ENCODE measurements around the gene STON2. TPM values are rescaled to one million over a fixed set of nuclear protein-coding genes. Genes with fewer than 3 reads are reported as not detected.

Gene STON2
- total RNA-seq, 1 experiment from 2014 or later = 12.3 TPM

DNA sequence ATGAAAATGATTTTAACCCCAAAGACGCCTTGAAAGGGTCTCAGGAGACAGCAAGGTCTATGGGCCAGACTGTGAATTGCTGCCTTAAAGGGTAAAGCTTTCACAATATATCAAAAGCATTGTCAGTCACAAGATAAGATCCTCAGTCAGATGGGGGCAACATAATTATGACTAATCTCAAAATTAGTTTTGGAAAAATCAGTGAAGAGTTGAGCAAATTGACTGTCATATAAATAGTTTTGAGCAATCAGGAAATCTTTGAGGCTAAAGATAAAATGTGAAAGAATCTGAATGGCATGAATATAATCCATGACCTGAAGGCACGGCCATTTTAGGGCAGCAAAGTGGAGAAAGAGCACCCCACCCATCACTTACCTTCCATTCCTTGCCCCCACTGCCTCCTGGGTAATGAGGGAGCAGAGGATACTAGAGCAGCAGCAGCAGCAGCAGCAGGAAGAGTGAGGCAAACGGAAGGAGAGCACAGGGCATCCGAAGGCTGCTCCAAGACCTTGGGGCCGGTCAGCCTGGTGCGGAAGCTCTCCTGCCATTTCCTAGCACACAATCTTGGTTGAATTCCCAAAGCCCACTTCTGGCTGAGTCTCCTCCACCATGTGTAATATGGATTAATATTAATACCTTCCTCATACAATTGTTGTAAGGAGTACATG is 7.0 kb downstream of the STON2 start:
- POLR2A ChIA-PET (ENCODE audit: unreplicated experiment) = no interaction called here

DNA sequence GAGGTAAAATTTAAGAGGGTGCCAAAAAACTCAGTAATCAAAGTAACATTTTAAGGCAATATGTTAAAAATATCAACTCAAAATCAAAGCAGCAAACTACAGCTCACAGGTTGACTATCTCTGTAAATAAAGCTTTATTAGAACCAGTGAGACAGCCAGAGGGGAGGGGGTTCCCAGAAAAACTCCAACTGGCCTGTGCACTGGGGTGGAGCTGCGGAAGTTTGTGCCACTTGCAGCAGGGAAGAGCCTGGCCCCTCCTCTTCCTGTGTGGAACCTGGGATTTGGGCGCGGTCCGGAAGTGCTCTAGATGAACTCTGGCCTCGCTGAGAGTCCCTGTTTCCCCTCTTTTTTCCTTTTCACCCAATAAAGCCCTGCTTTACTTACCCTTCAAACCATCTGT is 8.1 kb downstream of the STON2 start:
- Histone ChIP-seq H3K9ac (ENCODE audit: low read length) (no peak overlapping the region), H3K4me1 (ENCODE audit: insufficient read depth, low read length) (peaks cover 11% of the 10 kb centered on the region; the same call in 1 of the 2 replicates), H3K27me3 (ENCODE audit: low read length) (no peaks in the 10 kb centered on the region), H3K9me2 (replicated peaks; ENCODE audit: low read length) (no peaks in the 10 kb centered on the region), H3K36me3 (ENCODE audit: low read depth, low read length) (0 out of 2 replicates have a peak, but pooled peaks cover 3% of the 10 kb centered on the region), H4K20me1 (ENCODE audit: low read length) (no peaks in the 10 kb centered on the region), H3K9me3 (ENCODE audit: low read length) (no peaks in the 10 kb centered on the region), H2AFZ (ENCODE audit: low read length) (no peak overlapping the region), H3K79me2 (ENCODE audit: low read length) (no peaks in the 10 kb centered on the region), H3K4me3 (ENCODE audit: low read length) (no peak overlapping the region), H3K27ac (ENCODE audit: low read length) (no peak overlapping the region), H3F3A (ENCODE audit: low read length, unreplicated experiment) (no peaks in the 10 kb centered on the region), H3K4me2 (ENCODE audit: low read length) (no peak overlapping the region)
- ChIA-PET POLR2A (ENCODE audit: unreplicated experiment) (no interaction called here), CTCF (no interaction called here)
- ATAC-seq = no peak
- BruUV-seq (replicated peaks) = no TSS peak
- no peak for TF ChIP-seq CTCF (conservative IDR thresholded peaks at IDR 0.05; ENCODE audit: low read depth, low read length)
- DNase-seq = no peak
- intact Hi-C loops (cut with micrococcal nuclease) = no loop called here

More for the DNA sequence above, 7.0 kb downstream of the STON2 start:
- no peak overlapping the region for H3K4me2 ChIP-seq (ENCODE audit: low read length)
- no peak overlapping the region for H3K9ac ChIP-seq (ENCODE audit: low read length)
- H3K27ac ChIP-seq (ENCODE audit: low read length) = no peak overlapping the region
- H3K9me3 ChIP-seq (ENCODE audit: low read length) = no peaks in the 10 kb centered on the region
- intact Hi-C loops (cut with micrococcal nuclease) = no loop called here
- 0 out of 2 replicates have a peak, but pooled peaks cover 3% of the 10 kb centered on the region for H3K36me3 ChIP-seq (ENCODE audit: low read depth, low read length)
- H3K4me3 ChIP-seq (ENCODE audit: low read length) = no peak overlapping the region
- H3K27me3 ChIP-seq (ENCODE audit: low read length) = no peaks in the 10 kb centered on the region
- H4K20me1 ChIP-seq (ENCODE audit: low read length) = no peaks in the 10 kb centered on the region
- BruUV-seq (replicated peaks) = no TSS peak
- H3K79me2 ChIP-seq (ENCODE audit: low read length) = no peaks in the 10 kb centered on the region
- no peak overlapping the region for H2AFZ ChIP-seq (ENCODE audit: low read length)
- peaks cover 12% of the 10 kb centered on the region for H3K4me1 ChIP-seq (ENCODE audit: insufficient read depth, low read length)
- no peaks in the 10 kb centered on the region for H3K9me2 ChIP-seq (replicated peaks; ENCODE audit: low read length)
- DNase-seq = no peak
- no peak for ATAC-seq
- CTCF ChIA-PET = no interaction called here
- TF ChIP-seq EZH2 (IDR thresholded peaks at IDR 0.05; ENCODE audit: low read length, unreplicated experiment) (no peak), CTCF (conservative IDR thresholded peaks at IDR 0.05; ENCODE audit: low read depth, low read length) (no peak)
- H3F3A ChIP-seq (ENCODE audit: low read length, unreplicated experiment) = no peaks in the 10 kb centered on the region

DNA sequence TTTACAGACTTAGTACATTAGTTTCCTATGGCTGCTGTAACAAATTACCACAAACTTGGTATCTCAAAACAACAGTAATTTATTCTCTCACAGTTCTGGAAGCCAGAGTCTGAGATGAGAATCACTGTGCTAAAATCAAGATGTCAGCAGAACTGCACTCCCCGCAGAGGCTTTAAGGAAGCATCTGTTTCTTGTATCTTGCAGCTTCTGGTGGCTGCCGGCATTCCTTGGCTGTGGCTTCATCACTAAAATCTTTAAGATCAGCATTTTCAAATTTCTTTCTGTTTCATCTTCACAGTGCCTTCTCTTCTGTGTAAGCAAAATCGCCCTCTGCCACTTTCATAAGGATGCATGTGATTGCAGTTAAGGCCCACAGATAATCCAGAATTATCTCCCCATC is 9.4 kb downstream of the STON2 start:
- Histone ChIP-seq H3F3A (ENCODE audit: low read length, unreplicated experiment) (no peaks in the 10 kb centered on the region), H4K20me1 (ENCODE audit: low read length) (no peaks in the 10 kb centered on the region), H3K27ac (ENCODE audit: low read length) (no peak overlapping the region), H3K4me3 (ENCODE audit: low read length) (no peak overlapping the region), H3K79me2 (ENCODE audit: low read length) (no peaks in the 10 kb centered on the region), H3K4me2 (ENCODE audit: low read length) (no peak overlapping the region), H3K4me1 (ENCODE audit: insufficient read depth, low read length) (peaks cover 2% of the 10 kb centered on the region; the same call in 1 of the 2 replicates), H3K36me3 (ENCODE audit: low read depth, low read length) (0 out of 2 replicates have a peak, but pooled peaks cover 3% of the 10 kb centered on the region), H3K9me3 (ENCODE audit: low read length) (no peaks in the 10 kb centered on the region), H3K9ac (ENCODE audit: low read length) (no peak overlapping the region), H3K9me2 (replicated peaks; ENCODE audit: low read length) (no peaks in the 10 kb centered on the region), H2AFZ (ENCODE audit: low read length) (no peak overlapping the region), H3K27me3 (ENCODE audit: low read length) (no peaks in the 10 kb centered on the region)
- no peak for DNase-seq
- TF ChIP-seq EZH2 (IDR thresholded peaks at IDR 0.05; ENCODE audit: low read length, unreplicated experiment) = no peak
- no peak for TF ChIP-seq CTCF (conservative IDR thresholded peaks at IDR 0.05; ENCODE audit: low read depth, low read length)
- intact Hi-C loops (cut with micrococcal nuclease) = no loop called here
- POLR2A ChIA-PET (ENCODE audit: unreplicated experiment) = interaction anchor here (0.7 to 0.8 kb wide), 2 partner anchors 13 to 212 kb away, joined by 3 to 9 read pairs; no protein-coding TSS in a partner anchor
- no peak for ATAC-seq
- BruUV-seq (replicated peaks) = no TSS peak
- CTCF ChIA-PET = no interaction called here
